Measurements from ENCODE around the gene NME5. TPM values are rescaled to one million over a fixed set of nuclear protein-coding genes. Genes with fewer than 3 reads are reported as not detected.
"Not testable (repeated sequence)": the region's sequence is repeated elsewhere in the genome, so short reads cannot be mapped to it uniquely, and the experiment has no call there.

The NME5 gene
- total and polyA plus RNA-seq, 3 experiments from 2014 or later: not detected

GRCh38 chr5:138093036-138093435, 46.2 kb downstream of the NME5 start:
- Mint-ChIP-seq H3K4me1 (peaks cover 0 to 2% (median 0%) of the 10 kb centered on the region in 3 donors), H3K4me3 (no peak overlapping the region), H3K36me3 (no peaks in the 10 kb centered on the region)

GRCh38 chr5:138092301-138092700, 46.9 kb downstream of the NME5 start:
- Histone ChIP-seq H3K27ac (ENCODE audit: low read depth, low read length) (no peak overlapping the region), H3K4me3 (ENCODE audit: low read length) (no peak overlapping the region), H3K4me1 (ENCODE audit: insufficient read depth, low read length) (peaks cover 31% of the 10 kb centered on the region), H3K36me3 (ENCODE audit: insufficient read depth, low read length) (no peaks in the 10 kb centered on the region), H3K27me3 (ENCODE audit: insufficient read depth, low read length, poor library complexity, severe bottlenecking) (no peaks in the 10 kb centered on the region), H3K9me3 (ENCODE audit: low read length) (no peaks in the 10 kb centered on the region)
- Mint-ChIP-seq H3K27me3 (peaks cover 20 to 30% of the 10 kb centered on the region in 2 donors), H3K9me3 (no peaks in the 10 kb centered on the region), H3K36me3 (no peaks in the 10 kb centered on the region), H3K27ac (no peak overlapping the region), H3K4me3 (no peak overlapping the region), H3K4me1 (peaks cover 0 to 2% (median 0%) of the 10 kb centered on the region in 3 donors)
- ChIA-PET CTCF (interaction anchor here (1.4 kb wide), 1 partner anchor 15 kb away, joined by 4 read pairs; no protein-coding TSS in a partner anchor), POLR2A (no interaction called here)
- DNase-seq: no peak

More at GRCh38 chr5:138093036-138093435, 46.2 kb downstream of the NME5 start:
- ChIA-PET CTCF (no interaction called here), POLR2A (no interaction called here)
- H3K36me3 ChIP-seq (ENCODE audit: insufficient read depth, low read length): no peaks in the 10 kb centered on the region
- H3K27me3 ChIP-seq (ENCODE audit: insufficient read depth, low read length, poor library complexity, severe bottlenecking): no peaks in the 10 kb centered on the region
- peaks cover 20 to 30% of the 10 kb centered on the region in 2 donors for H3K27me3 Mint-ChIP-seq
- H3K4me3 ChIP-seq (ENCODE audit: low read length): no peak overlapping the region
- no peak overlapping the region for H3K27ac Mint-ChIP-seq
- no peaks in the 10 kb centered on the region for H3K9me3 ChIP-seq (ENCODE audit: low read length)
- DNase-seq: peak in 1 of 5 donors; percentile 42
- H3K4me1 ChIP-seq (ENCODE audit: insufficient read depth, low read length): peaks cover 31% of the 10 kb centered on the region
- H3K27ac ChIP-seq (ENCODE audit: low read depth, low read length): no peak overlapping the region
- H3K9me3 Mint-ChIP-seq: no peaks in the 10 kb centered on the region

GRCh38 chr5:138091685-138092084, 47.5 kb downstream of the NME5 start:
- H3K9me3 ChIP-seq (ENCODE audit: low read length): no peaks in the 10 kb centered on the region
- no peaks in the 10 kb centered on the region for H3K9me3 Mint-ChIP-seq
- no peak for DNase-seq
- H3K27me3 Mint-ChIP-seq: peaks cover 17 to 30% of the 10 kb centered on the region in 2 donors
- H3K4me1 ChIP-seq (ENCODE audit: insufficient read depth, low read length): peaks cover 31% of the 10 kb centered on the region
- H3K36me3 Mint-ChIP-seq: no peaks in the 10 kb centered on the region
- CTCF ChIA-PET: interaction anchor here (1.4 kb wide), 1 partner anchor 14 kb away, joined by 4 read pairs; no protein-coding TSS in a partner anchor
- no peaks in the 10 kb centered on the region for H3K27me3 ChIP-seq (ENCODE audit: insufficient read depth, low read length, poor library complexity, severe bottlenecking)
- no peak overlapping the region for H3K4me3 ChIP-seq (ENCODE audit: low read length)
- peaks cover 0 to 2% (median 0%) of the 10 kb centered on the region in 3 donors for H3K4me1 Mint-ChIP-seq
- H3K36me3 ChIP-seq (ENCODE audit: insufficient read depth, low read length): no peaks in the 10 kb centered on the region
- H3K27ac ChIP-seq (ENCODE audit: low read depth, low read length): no peak overlapping the region
- no peak overlapping the region for H3K27ac Mint-ChIP-seq
- POLR2A ChIA-PET: no interaction called here
- no peak overlapping the region for H3K4me3 Mint-ChIP-seq

- peaks cover 1 to 4% of the 10 kb centered on the region in 2 donors for H3K27me3 Mint-ChIP-seq
- no peaks in the 10 kb centered on the region for H3K4me1 ChIP-seq (ENCODE audit: insufficient read depth, low read length)
- H3K27ac ChIP-seq (ENCODE audit: low read depth, low read length): no peak within 1 kb of the TSS
- no peak for DNase-seq
- no peaks in the 10 kb centered on the region for H3K36me3 ChIP-seq (ENCODE audit: insufficient read depth, low read length)
- H3K4me3 ChIP-seq (ENCODE audit: low read length): no peak within 1 kb of the TSS
- CTCF ChIA-PET: interaction anchor here (1.0 to 7.9 kb wide), 3 partner anchors 50 to 53 kb away, joined by 4 to 82 read pairs (median 4); no protein-coding TSS in a partner anchor
- peaks cover 0 to 13% (median 3%) of the 10 kb centered on the region in 3 donors for H3K4me1 Mint-ChIP-seq
- no peaks in the 10 kb centered on the region for H3K9me3 ChIP-seq (ENCODE audit: low read length)
- no peaks in the 10 kb centered on the region for H3K27me3 ChIP-seq (ENCODE audit: insufficient read depth, low read length, poor library complexity, severe bottlenecking)
- H3K27ac Mint-ChIP-seq: peak within 1 kb of the TSS in 1 of 8 donors; percentile 32
- POLR2A ChIA-PET: no interaction called here
- H3K36me3 Mint-ChIP-seq: no peaks in the 10 kb centered on the region
- H3K4me3 Mint-ChIP-seq: no peak within 1 kb of the TSS
- no peaks in the 10 kb centered on the region for H3K9me3 Mint-ChIP-seq
These were observed 55.5 kb downstream of the NME5 start, which contains the start of gene WNT8A for GRCh38 chr5:138083702-138084101. Gene WNT8A (plus strand): TSS chr5:138084033. CDS start chr5:138084128, 95 bp downstream.

- no peaks in the 10 kb centered on the region for H3K27me3 ChIP-seq (ENCODE audit: insufficient read depth, low read length, poor library complexity, severe bottlenecking)
- H3K36me3 ChIP-seq (ENCODE audit: insufficient read depth, low read length): no peaks in the 10 kb centered on the region
- Mint-ChIP-seq H3K4me3 (no peak overlapping the region), H3K27ac (no peak overlapping the region), H3K4me1 (peaks cover 0 to 13% (median 3%) of the 10 kb centered on the region in 3 donors), H3K27me3 (peaks cover 1 to 4% of the 10 kb centered on the region in 2 donors), H3K9me3 (no peaks in the 10 kb centered on the region), H3K36me3 (no peaks in the 10 kb centered on the region)
- no peaks in the 10 kb centered on the region for H3K4me1 ChIP-seq (ENCODE audit: insufficient read depth, low read length)
- CTCF ChIA-PET: interaction anchor here (1.8 to 7.9 kb wide), 3 partner anchors 14 to 52 kb away, joined by 4 to 82 read pairs (median 6); no protein-coding TSS in a partner anchor
- H3K9me3 ChIP-seq (ENCODE audit: low read length): no peaks in the 10 kb centered on the region
- no peak for DNase-seq
- no peak overlapping the region for H3K4me3 ChIP-seq (ENCODE audit: low read length)
- no peak overlapping the region for H3K27ac ChIP-seq (ENCODE audit: low read depth, low read length)
- POLR2A ChIA-PET: no interaction called here
These were observed 57.2 kb downstream of the NME5 start for GRCh38 chr5:138082033-138082432.

DNA sequence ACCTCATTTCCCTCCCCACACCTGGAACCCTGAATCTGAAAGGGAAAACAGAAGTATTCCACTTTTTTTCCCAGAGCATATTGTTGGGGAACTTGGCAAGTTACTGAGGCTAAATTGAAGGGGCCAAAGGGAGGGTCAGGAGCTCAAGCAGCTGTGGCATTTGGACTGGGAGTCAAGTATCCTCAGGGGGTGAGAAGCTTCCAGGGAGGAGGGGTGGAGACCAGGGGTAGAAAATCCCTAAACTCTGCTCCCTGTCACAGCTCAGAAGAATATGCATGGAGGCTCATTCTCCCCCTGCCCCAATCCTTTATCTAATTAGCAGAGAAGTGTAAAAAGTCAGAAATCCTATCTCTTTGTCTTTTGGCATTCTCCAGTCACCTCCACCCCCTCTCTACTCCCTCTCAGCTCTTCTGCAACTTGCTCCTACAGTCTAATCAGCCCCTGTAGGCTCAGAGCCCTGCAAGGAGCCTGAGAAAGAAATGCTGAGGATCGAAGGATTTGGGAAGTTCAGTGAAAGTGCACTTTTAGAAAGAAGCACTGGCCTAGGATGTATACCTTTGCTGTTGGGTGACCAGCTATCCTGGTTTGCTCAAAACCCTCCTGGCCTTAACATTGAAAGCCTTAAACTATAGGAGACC, 61.1 kb downstream of the NME5 start:
- ChIA-PET POLR2A (no interaction called here), CTCF (interaction anchor here (0.8 to 7.9 kb wide), 13 partner anchors 10 to 449 kb away, joined by 3 to 82 read pairs (median 5); no protein-coding TSS in a partner anchor)
- Histone ChIP-seq H3K27ac (ENCODE audit: low read depth, low read length) (no peak overlapping the region), H3K36me3 (ENCODE audit: insufficient read depth, low read length) (no peaks in the 10 kb centered on the region), H3K9me3 (ENCODE audit: low read length) (no peaks in the 10 kb centered on the region), H3K27me3 (ENCODE audit: insufficient read depth, low read length, poor library complexity, severe bottlenecking) (no peaks in the 10 kb centered on the region), H3K4me1 (ENCODE audit: insufficient read depth, low read length) (no peaks in the 10 kb centered on the region), H3K4me3 (ENCODE audit: low read length) (no peak overlapping the region)
- Mint-ChIP-seq H3K27ac (no peak overlapping the region), H3K4me1 (peaks cover 0 to 13% (median 3%) of the 10 kb centered on the region in 3 donors), H3K9me3 (no peaks in the 10 kb centered on the region), H3K27me3 (no peaks in the 10 kb centered on the region), H3K36me3 (no peaks in the 10 kb centered on the region), H3K4me3 (no peak overlapping the region)
- no peak for DNase-seq

GRCh38 chr5:138077064-138077696, 62.0 kb downstream of the NME5 start:
- peak in 4 of 5 donors; percentile 24 to 64 (median 34) for DNase-seq
- H3K9me3 Mint-ChIP-seq: no peaks in the 10 kb centered on the region
- ChIA-PET CTCF (interaction anchor here (0.5 to 7.9 kb wide), 20 partner anchors 9 to 448 kb away, joined by 3 to 82 read pairs (median 4); no protein-coding TSS in a partner anchor), POLR2A (no interaction called here)
- H3K4me3 Mint-ChIP-seq: peak overlapping the region in 1 of 7 donors; percentile 48
- H3K4me1 ChIP-seq (ENCODE audit: insufficient read depth, low read length): no peaks in the 10 kb centered on the region
- no peak overlapping the region for H3K27ac ChIP-seq (ENCODE audit: low read depth, low read length)
- peaks cover 0 to 13% (median 3%) of the 10 kb centered on the region in 3 donors for H3K4me1 Mint-ChIP-seq
- no peaks in the 10 kb centered on the region for H3K36me3 ChIP-seq (ENCODE audit: insufficient read depth, low read length)
- H3K36me3 Mint-ChIP-seq: no peaks in the 10 kb centered on the region
- no peaks in the 10 kb centered on the region for H3K27me3 ChIP-seq (ENCODE audit: insufficient read depth, low read length, poor library complexity, severe bottlenecking)
- H3K27ac Mint-ChIP-seq: no peak overlapping the region
- no peaks in the 10 kb centered on the region for H3K9me3 ChIP-seq (ENCODE audit: low read length)
- H3K4me3 ChIP-seq (ENCODE audit: low read length): no peak overlapping the region
- no peaks in the 10 kb centered on the region for H3K27me3 Mint-ChIP-seq

GRCh38 chr5:138070026-138070425, 69.2 kb downstream of the NME5 start:
- H3K36me3 Mint-ChIP-seq; H3K4me3 ChIP-seq (ENCODE audit: low read length); DNase-seq; H3K27me3 ChIP-seq (ENCODE audit: insufficient read depth, low read length, poor library complexity, severe bottlenecking); H3K36me3 ChIP-seq (ENCODE audit: insufficient read depth, low read length); H3K27ac ChIP-seq (ENCODE audit: low read depth, low read length); H3K9me3 Mint-ChIP-seq; H3K9me3 ChIP-seq (ENCODE audit: low read length); H3K4me1 ChIP-seq (ENCODE audit: insufficient read depth, low read length); H3K4me3 Mint-ChIP-seq; POLR2A ChIA-PET; H3K27me3 Mint-ChIP-seq; H3K4me1 Mint-ChIP-seq; H3K27ac Mint-ChIP-seq: not testable (repeated sequence)
- CTCF ChIA-PET: interaction anchor here (0.8 to 3.3 kb wide), 6 partner anchors 8 to 441 kb away, joined by 3 to 34 read pairs (median 14); partner anchors contain the start of gene FAM13B

All from CD8-positive, alpha-beta memory T cell (primary cell).